Uterus (tissue), 4 donors: ENCODE results near the gene PRKCG. TPM values are rescaled to one million over a fixed set of nuclear protein-coding genes. Genes with fewer than 3 reads are reported as not detected.

Experiments used
- DNase-seq, 2 donors: peaks; one replicate each; pipeline ENCODE4 v3.0.0-alpha.2; 2019 to 2020
- H3K27ac ChIP-seq, 2 donors: fragments of 200-600 bp; sonication (generic); 1 replicate in 1 of 2; 2 replicates in 1 of 2; pipeline ENCODE4 v1.5.1; 2016 to 2018
- H3K27me3 ChIP-seq, 2 donors: fragments of 200-600 bp; sonication (generic); one replicate each; pipeline ENCODE4 v1.5.1; 2018 to 2019; ENCODE audit warnings: control low read depth in 1 of 2
- H3K36me3 ChIP-seq, 2 donors: fragments of 200-600 bp; sonication (generic); one replicate each; pipeline ENCODE4 v1.5.1; 2019; ENCODE audit warnings: control low read depth in 1 of 2
- H3K4me1 ChIP-seq, 2 donors: fragments of 200-600 bp; sonication (generic); one replicate each; pipeline ENCODE4 v1.5.1; 2018 to 2019; ENCODE audit warnings: control low read depth in 1 of 2
- H3K4me3 ChIP-seq, 2 donors: fragments of 200-600 bp; sonication (generic); 1 replicate in 1 of 2; 2 replicates in 1 of 2; pipeline ENCODE4 v1.5.1; 2018 to 2019; ENCODE audit warnings: mild to moderate bottlenecking in 1 of 2
- H3K9me3 ChIP-seq, 2 donors: fragments of 200-600 bp; sonication (generic); one replicate each; pipeline ENCODE4 v1.5.1; 2019; ENCODE audit warnings: control low read depth in 1 of 2
- POLR2A ChIP-seq, 2 donors: fragments of 450-650 bp; IDR thresholded peaks; one replicate each; pipeline ENCODE4 v1.6.1; 2016; ENCODE audit warnings: antibody characterized with exemption in 2 of 2, mild to moderate bottlenecking in 1 of 2, moderate library complexity in 1 of 2
- intact Hi-C: fragments of 100-400 bp; cut with DNase I; formaldehyde crosslinking; loops from one replicate; pipeline ENCODE4 v1.15.1; 2023; ENCODE audit warnings: low total_unique reads
- total RNA-seq, 4 donors: library from RNA; depleted of rRNA in 3 of 4; stranded (reverse); fragments of >200 nt in 3 of 4; gene quantifications; one replicate each; pipeline versions ENCODE4 v1.1.0 to v1.2.4, GENCODE V29; 2014 to 2023
- TF ChIP-seq, protein P1 (sequence below), 4 experiments: fragments of 200-600 bp in 2 of 4; fragments of 450-650 bp in 2 of 4; sonication (generic) in 2 of 4; IDR thresholded peaks; one replicate each; pipeline ENCODE4 v1.5.1; 2016 to 2019; ENCODE audit warnings: antibody characterized with exemption in 4 of 4, mild to moderate bottlenecking in 2 of 4, moderate library complexity in 1 of 4
- donor health status: DM: yes; HTN: yes; CAD: no.

PRKCG gene
- total RNA-seq, 4 donors from 2014 or later = 0.69 TPM; not detected in 3

GRCh38 chr19:53897459-53897858, 15.5 kb downstream of the PRKCG start:
- no peak for DNase-seq
- TF ChIP-seq, protein P1, sequence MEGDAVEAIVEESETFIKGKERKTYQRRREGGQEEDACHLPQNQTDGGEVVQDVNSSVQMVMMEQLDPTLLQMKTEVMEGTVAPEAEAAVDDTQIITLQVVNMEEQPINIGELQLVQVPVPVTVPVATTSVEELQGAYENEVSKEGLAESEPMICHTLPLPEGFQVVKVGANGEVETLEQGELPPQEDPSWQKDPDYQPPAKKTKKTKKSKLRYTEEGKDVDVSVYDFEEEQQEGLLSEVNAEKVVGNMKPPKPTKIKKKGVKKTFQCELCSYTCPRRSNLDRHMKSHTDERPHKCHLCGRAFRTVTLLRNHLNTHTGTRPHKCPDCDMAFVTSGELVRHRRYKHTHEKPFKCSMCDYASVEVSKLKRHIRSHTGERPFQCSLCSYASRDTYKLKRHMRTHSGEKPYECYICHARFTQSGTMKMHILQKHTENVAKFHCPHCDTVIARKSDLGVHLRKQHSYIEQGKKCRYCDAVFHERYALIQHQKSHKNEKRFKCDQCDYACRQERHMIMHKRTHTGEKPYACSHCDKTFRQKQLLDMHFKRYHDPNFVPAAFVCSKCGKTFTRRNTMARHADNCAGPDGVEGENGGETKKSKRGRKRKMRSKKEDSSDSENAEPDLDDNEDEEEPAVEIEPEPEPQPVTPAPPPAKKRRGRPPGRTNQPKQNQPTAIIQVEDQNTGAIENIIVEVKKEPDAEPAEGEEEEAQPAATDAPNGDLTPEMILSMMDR (IDR thresholded peaks at IDR 0.05) = no peak
- TF ChIP-seq POLR2A (IDR thresholded peaks at IDR 0.05) = no peak
- no peaks in the 10 kb centered on the region for H3K27me3 ChIP-seq
- H3K4me3 ChIP-seq = no peak overlapping the region
- no peak overlapping the region for H3K27ac ChIP-seq
- no peaks in the 10 kb centered on the region for H3K4me1 ChIP-seq
- intact Hi-C loops = no loop called here
- no peaks in the 10 kb centered on the region for H3K36me3 ChIP-seq
- H3K9me3 ChIP-seq = no peaks in the 10 kb centered on the region

DNA sequence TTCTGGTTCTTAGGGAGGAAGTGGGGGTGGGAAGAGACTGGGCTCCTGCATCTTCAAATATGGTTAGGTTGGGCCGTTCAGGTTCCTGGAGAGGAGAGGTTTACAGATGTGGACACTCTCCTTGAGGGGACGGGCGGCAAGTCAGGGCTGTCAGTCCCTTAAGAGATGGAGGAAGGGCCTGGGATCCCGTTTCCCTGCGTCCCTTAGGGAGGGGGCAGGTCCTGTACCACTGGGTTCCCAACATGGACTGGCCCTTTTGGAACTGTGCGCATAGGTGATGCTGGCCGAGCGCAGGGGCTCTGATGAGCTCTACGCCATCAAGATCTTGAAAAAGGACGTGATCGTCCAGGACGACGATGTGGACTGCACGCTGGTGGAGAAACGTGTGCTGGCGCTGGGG, 16.2 kb downstream of the PRKCG start:
- DNase-seq = no peak
- H3K4me1 ChIP-seq = no peaks in the 10 kb centered on the region
- H3K27me3 ChIP-seq = no peaks in the 10 kb centered on the region
- intact Hi-C loops = no loop called here
- no peaks in the 10 kb centered on the region for H3K36me3 ChIP-seq
- H3K9me3 ChIP-seq = no peaks in the 10 kb centered on the region
- TF ChIP-seq POLR2A (IDR thresholded peaks at IDR 0.05) = no peak
- TF ChIP-seq, protein P1 (IDR thresholded peaks at IDR 0.05) = no peak
- no peak overlapping the region for H3K27ac ChIP-seq
- no peak overlapping the region for H3K4me3 ChIP-seq

DNA sequence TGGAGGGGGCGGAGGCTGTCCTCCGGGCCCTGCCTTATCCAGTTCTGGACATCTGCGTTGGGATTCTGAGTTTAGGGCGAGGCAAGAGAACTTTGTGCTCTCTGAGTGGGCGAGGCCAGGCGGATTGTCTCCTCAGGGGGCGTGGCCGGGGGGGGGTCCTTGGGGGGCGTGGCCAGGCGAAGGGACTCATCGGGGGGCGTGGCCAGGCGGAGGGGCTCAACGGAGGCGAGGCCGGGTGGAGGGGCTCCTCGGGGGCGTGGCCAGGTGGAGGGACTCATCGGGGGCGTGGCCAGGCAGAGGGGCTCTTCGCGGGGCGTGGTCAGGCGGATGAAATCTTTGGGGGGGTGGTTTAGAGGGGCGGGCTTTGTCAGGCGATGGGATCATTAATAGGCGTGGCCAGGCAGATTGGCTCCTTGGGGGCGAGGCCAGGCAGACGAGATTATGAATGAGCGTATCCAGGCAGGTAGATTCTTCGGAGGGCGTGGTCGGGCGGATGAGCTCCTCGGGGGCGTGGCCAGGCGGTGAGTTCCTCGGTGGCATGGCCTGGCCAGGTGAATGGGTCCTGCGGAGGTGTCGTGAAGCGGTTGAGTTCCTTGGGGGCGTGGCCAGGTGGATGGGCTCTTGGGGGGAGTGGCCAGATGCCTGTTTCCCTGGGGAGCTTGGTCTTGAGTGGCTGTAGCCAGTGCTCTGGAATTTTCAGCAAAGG, 16.8 kb downstream of the PRKCG start:
- intact Hi-C loops = no loop called here
- Histone ChIP-seq H3K27me3 (no peaks in the 10 kb centered on the region), H3K4me1 (no peaks in the 10 kb centered on the region), H3K36me3 (no peaks in the 10 kb centered on the region), H3K27ac (no peak overlapping the region), H3K9me3 (no peaks in the 10 kb centered on the region), H3K4me3 (no peak overlapping the region)
- TF ChIP-seq POLR2A (IDR thresholded peaks at IDR 0.05) = no peak
- TF ChIP-seq, protein P1 (IDR thresholded peaks at IDR 0.05) = no peak
- DNase-seq = no peak

- Histone ChIP-seq H3K36me3 (no peaks in the 10 kb centered on the region), H3K4me3 (no peak overlapping the region), H3K27me3 (no peaks in the 10 kb centered on the region), H3K27ac (no peak overlapping the region), H3K9me3 (no peaks in the 10 kb centered on the region), H3K4me1 (no peaks in the 10 kb centered on the region)
- intact Hi-C loops = no loop called here
- TF ChIP-seq, protein P1 (IDR thresholded peaks at IDR 0.05) = no peak
- no peak for TF ChIP-seq POLR2A (IDR thresholded peaks at IDR 0.05)
- no peak for DNase-seq
Observed at GRCh38 chr19:53900191-53900860, 18.3 kb downstream of the PRKCG start.

- H3K36me3 ChIP-seq = no peaks in the 10 kb centered on the region
- H3K9me3 ChIP-seq = no peaks in the 10 kb centered on the region
- intact Hi-C loops = no loop called here
- peaks cover 0 to 5% of the 10 kb centered on the region in 2 donors for H3K4me1 ChIP-seq
- no peak for DNase-seq
- H3K4me3 ChIP-seq = no peak overlapping the region
- H3K27me3 ChIP-seq = peaks cover 9 to 17% of the 10 kb centered on the region in 2 donors
- TF ChIP-seq, protein P1 (IDR thresholded peaks at IDR 0.05) = no peak
- TF ChIP-seq POLR2A (IDR thresholded peaks at IDR 0.05) = no peak
- H3K27ac ChIP-seq = no peak overlapping the region
Observed at GRCh38 chr19:53903055-53903680, 21.2 kb downstream of the PRKCG start.
